Ovary (tissue), 9 donors: Measurements from ENCODE around the gene BICDL1. TPM values are rescaled to one million over a fixed set of nuclear protein-coding genes. Genes with fewer than 3 reads are reported as not detected.

ENCODE experiments used
- DNase-seq, 5 donors: peaks; one replicate each; pipeline ENCODE4 v3.0.0-alpha.2; 2019 to 2020
- H3K27ac ChIP-seq, 2 donors: fragments of 200-600 bp; one replicate each; pipeline versions ENCODE4 v1.5.1 to v1.8.0; 2019 to 2022
- H3K27me3 ChIP-seq: fragments of 200-600 bp; one replicate; pipeline ENCODE4 v1.8.0; 2022
- H3K36me3 ChIP-seq: fragments of 200-600 bp; sonication (generic); one replicate; pipeline ENCODE4 v1.5.1; 2019
- H3K4me1 ChIP-seq: one replicate; pipeline ENCODE4 v1.8.1; 2013; ENCODE audit warnings: mild to moderate bottlenecking, moderate library complexity; ENCODE audit not compliant: insufficient read depth
- H3K4me3 ChIP-seq: fragments of 200-600 bp; sonication (generic); one replicate; pipeline ENCODE4 v1.5.1; 2017
- H3K9me3 ChIP-seq, 2 donors: fragments of 200-600 bp in 1 of 2; sonication (generic) in 1 of 2; one replicate each; pipeline versions ENCODE4 v1.5.1 to v1.8.1; 2013 to 2019; ENCODE audit warnings: mild to moderate bottlenecking in 1 of 2, moderate library complexity in 1 of 2
- EP300 ChIP-seq: sonication (generic); formaldehyde crosslinking; IDR thresholded peaks from one replicate; pipeline ENCODE4 v1.6.1; 2017; ENCODE audit warnings: antibody characterized with exemption
- POLR2A ChIP-seq: fragments of 450-650 bp; IDR thresholded peaks from one replicate; pipeline ENCODE4 v1.6.1; 2017; ENCODE audit warnings: antibody characterized with exemption, mild to moderate bottlenecking, moderate library complexity
- WGBS, 3 donors: extraction: QIAGEN DNeasy Blood & Tissue Kit in 1 of 3; methylation state at CpG; one replicate each; pipeline versions ENCODE4 v1.1.5 to v1.1.7; 2013 to 2017; 5-methylcytosine and 5-hydroxymethylcytosine counted together
- intact Hi-C, 4 donors: fragments of 100-400 bp; cut with DNase I; formaldehyde crosslinking; loops; one replicate each; pipeline versions ENCODE4 v1.11.0 to v1.15.1; 2022 to 2023
- polyA plus RNA-seq, 2 donors: library from polyadenylated mRNA; stranded (reverse); fragments of 200-250 nt in 1 of 2; fragments of 350-450 nt in 1 of 2; fragmentation: Illumina TruSeq in 1 of 2; extraction: RNeasy Lipid Tissue Mini Kit (QIAGEN cat#74804) in 1 of 2; gene quantifications; one replicate each; pipeline ENCODE4 v1.2.3, GENCODE V29; 2013 to 2014
- total RNA-seq, 7 donors: library from RNA; depleted of rRNA in 2 of 7; stranded (reverse); fragments of >200 nt in 2 of 7; fragmentation: NEBNext Ultra II Directional in 3 of 7; extraction: Animal tissue kit (Norgen Biotek cat#: 25700) in 3 of 7; gene quantifications; one replicate each; pipeline versions ENCODE4 v1.1.0 to v1.2.4, GENCODE V29; 2016 to 2023
- TF ChIP-seq, protein P1 (sequence below), 3 donors: fragments of 450-650 bp in 2 of 3; fragments of 200-600 bp in 1 of 3; IDR thresholded peaks; one replicate each; pipeline versions ENCODE4 v1.5.1 to v1.8.0; 2016 to 2022; ENCODE audit warnings: antibody characterized with exemption in 3 of 3, mild to moderate bottlenecking in 1 of 3
- donor health status: DM: no; HTN: no; CAD: no; lungs with moderate emphysema.
- donor health status: DM: no; HTN: no; CAD: no.
- donor health status: Bipolar disorder and iron deficiency.
- donor health status: DM: yes; HTN: yes; CAD: no.
- donor health status: DM: no; HTN: no; CAD: no.
- donor health status: DM: yes; HTN: yes; CAD: no.

Gene BICDL1
- total and polyA plus RNA-seq, 9 donors, result 0.40 to 147 (median 1.7) TPM

DNA sequence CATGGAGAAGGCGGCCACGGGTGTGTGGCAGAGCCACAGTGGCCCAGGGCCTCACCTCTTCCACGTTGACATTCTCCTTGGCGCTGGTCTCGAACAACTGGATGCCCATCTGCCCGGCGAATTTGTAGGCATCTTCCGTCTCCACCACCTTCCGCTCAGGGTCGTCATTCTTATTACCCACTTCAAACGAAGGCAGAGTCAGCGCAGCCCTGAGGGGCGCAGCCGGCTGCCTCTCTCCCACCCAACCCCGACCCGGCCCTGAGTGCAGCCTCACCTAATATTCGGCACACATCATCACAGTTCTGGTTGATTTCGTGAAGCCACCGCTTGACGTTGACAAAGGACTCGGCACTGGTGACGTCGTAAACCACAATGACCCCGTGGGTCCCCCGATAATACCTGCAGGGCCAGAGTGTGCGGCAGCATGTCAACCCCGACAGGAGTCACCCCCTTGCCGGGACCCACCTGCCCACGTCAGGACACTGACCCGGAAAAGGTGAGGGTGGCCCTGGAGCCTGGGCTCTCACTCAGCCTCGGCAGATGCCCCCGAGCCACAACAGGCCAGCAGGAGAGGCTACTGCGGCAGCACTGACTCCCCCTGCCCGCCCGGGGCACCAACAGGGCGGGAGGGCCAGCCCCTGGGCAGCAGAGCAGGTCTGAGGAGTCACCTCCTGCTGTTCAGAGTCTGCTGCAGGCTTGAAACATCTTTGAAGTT, 109.9 kb downstream of the BICDL1 start:
- no peaks in the 10 kb centered on the region for H3K36me3 ChIP-seq
- TF ChIP-seq, protein P1, sequence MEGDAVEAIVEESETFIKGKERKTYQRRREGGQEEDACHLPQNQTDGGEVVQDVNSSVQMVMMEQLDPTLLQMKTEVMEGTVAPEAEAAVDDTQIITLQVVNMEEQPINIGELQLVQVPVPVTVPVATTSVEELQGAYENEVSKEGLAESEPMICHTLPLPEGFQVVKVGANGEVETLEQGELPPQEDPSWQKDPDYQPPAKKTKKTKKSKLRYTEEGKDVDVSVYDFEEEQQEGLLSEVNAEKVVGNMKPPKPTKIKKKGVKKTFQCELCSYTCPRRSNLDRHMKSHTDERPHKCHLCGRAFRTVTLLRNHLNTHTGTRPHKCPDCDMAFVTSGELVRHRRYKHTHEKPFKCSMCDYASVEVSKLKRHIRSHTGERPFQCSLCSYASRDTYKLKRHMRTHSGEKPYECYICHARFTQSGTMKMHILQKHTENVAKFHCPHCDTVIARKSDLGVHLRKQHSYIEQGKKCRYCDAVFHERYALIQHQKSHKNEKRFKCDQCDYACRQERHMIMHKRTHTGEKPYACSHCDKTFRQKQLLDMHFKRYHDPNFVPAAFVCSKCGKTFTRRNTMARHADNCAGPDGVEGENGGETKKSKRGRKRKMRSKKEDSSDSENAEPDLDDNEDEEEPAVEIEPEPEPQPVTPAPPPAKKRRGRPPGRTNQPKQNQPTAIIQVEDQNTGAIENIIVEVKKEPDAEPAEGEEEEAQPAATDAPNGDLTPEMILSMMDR (IDR thresholded peaks at IDR 0.05), result no peak
- TF ChIP-seq EP300, result no peak
- no peak for TF ChIP-seq POLR2A
- H3K4me1 ChIP-seq, result peaks cover 24% of the 10 kb centered on the region

DNA sequence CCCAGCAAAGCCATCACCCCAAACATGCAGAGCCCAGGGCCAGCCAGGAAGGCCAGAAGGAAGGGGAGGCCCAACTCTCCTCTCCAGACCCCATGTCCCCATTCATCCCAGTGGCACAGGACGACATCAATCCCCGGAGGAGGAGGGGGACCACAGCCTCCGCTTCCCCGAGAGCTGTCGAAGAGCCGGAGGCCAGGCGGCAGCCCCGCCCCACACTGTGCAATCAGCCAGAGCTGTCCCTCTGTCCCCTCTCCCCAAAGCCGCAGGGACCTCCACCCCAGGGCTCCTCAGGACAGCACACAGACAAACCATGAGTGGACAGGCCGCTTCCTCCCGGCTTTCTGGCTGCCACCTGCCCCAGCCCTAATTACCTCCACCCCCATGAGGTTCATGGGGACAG, 110.7 kb downstream of the BICDL1 start:
- no peak for TF ChIP-seq POLR2A
- no peak for TF ChIP-seq EP300
- TF ChIP-seq, protein P1 (IDR thresholded peaks at IDR 0.05), result no peak

More for the DNA sequence above, 109.9 kb downstream of the BICDL1 start:
- H3K27ac ChIP-seq, result no peak overlapping the region
- no peaks in the 10 kb centered on the region for H3K27me3 ChIP-seq
- intact Hi-C loops, result no loop called here
- H3K4me3 ChIP-seq, result no peak overlapping the region
- WGBS, 3 donors, result 92 to 96% (median 94%) methylated on average over 35 to 36 of the region's 36 CpGs
- no peaks in the 10 kb centered on the region for H3K9me3 ChIP-seq
- no peak for DNase-seq

DNA sequence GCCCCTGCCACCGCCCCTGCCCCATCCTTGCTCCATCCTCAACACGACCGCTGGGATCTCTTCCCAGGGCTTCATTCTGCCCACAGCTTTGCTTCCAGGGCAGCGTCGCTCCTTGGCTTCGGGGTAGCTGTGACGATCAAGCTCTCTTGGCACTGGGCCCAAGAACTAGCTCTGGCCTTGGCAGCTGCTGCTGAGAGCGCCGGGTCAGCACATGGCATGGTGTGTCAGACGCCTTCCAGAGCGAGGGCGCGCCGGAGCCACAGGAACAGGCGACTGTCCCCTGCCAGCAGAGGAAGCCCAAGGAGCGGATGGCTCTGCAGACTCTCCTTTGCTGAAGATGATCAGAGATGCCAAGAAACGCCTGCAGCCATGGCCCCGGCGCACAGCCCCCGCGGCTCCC, 111.6 kb downstream of the BICDL1 start:
- Histone ChIP-seq H3K4me1 (peaks cover 24% of the 10 kb centered on the region), H3K9me3 (no peaks in the 10 kb centered on the region), H3K36me3 (no peaks in the 10 kb centered on the region), H3K27ac (peak overlapping the region in 1 of 2 donors; percentile 74), H3K4me3 (no peak overlapping the region), H3K27me3 (no peaks in the 10 kb centered on the region)
- WGBS, 3 donors, result 21 to 55% (median 22%) methylated on average over 17 to 21 of the region's 21 CpGs
- intact Hi-C loops, result no loop called here
- peak; percentile 71 to 85 (median 77) for DNase-seq
- TF ChIP-seq POLR2A (no peak), EP300 (no peak)
- TF ChIP-seq, protein P1 (IDR thresholded peaks at IDR 0.05), result no peak

More for the DNA sequence above, 110.7 kb downstream of the BICDL1 start:
- Histone ChIP-seq H3K4me3 (no peak overlapping the region), H3K4me1 (peaks cover 24% of the 10 kb centered on the region), H3K36me3 (no peaks in the 10 kb centered on the region), H3K27me3 (no peaks in the 10 kb centered on the region), H3K27ac (no peak overlapping the region), H3K9me3 (no peaks in the 10 kb centered on the region)
- DNase-seq, result no peak
- intact Hi-C loops, result no loop called here
- WGBS, 3 donors, result 93 to 98% (median 96%) methylated on average over 11 of the region's 11 CpGs

DNA sequence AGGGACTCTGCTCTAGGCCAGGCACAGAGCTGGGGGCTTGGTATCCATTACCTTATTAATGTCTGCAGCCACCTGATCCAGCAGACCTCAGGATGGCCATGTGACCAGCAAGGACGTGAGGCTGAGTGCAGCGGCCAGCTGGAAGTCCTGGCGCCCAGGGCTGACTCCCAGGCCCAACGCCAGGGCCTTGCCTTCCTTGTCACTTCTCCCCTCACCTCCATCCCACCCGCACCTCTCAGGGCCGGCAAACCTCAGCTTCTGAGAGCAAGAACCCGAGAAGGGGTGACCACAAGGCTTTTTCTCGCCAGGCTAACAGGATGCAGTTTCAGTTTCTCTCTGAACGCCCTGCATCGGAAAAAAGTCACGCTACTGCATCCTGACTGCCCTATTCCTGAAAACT, 112.1 kb downstream of the BICDL1 start:
- intact Hi-C loops, result no loop called here
- Histone ChIP-seq H3K9me3 (no peaks in the 10 kb centered on the region), H3K27ac (peak overlapping the region; percentile 32 to 74), H3K4me3 (no peak overlapping the region), H3K36me3 (no peaks in the 10 kb centered on the region), H3K4me1 (peaks cover 24% of the 10 kb centered on the region), H3K27me3 (no peaks in the 10 kb centered on the region)
- peak in 2 of 5 donors; percentile 51 to 62 for DNase-seq
- TF ChIP-seq POLR2A (no peak), EP300 (no peak)
- TF ChIP-seq, protein P1 (IDR thresholded peaks at IDR 0.05), result no peak
- WGBS, 3 donors, result 10 to 14% (median 14%) methylated on average over 11 of the region's 11 CpGs
